Activated CD4-positive, alpha-beta T cell treated with anti-CD3 and anti-CD28 coated beads for 24 hours (primary cell): ENCODE data around the gene SGCD.

ENCODE experiments used
- DNase-seq, 2 donors: peaks; one replicate each; pipeline ENCODE4 v3.0.0-alpha.2; 2020; ENCODE audit warnings: low read depth in 2 of 2

SGCD gene

DNA sequence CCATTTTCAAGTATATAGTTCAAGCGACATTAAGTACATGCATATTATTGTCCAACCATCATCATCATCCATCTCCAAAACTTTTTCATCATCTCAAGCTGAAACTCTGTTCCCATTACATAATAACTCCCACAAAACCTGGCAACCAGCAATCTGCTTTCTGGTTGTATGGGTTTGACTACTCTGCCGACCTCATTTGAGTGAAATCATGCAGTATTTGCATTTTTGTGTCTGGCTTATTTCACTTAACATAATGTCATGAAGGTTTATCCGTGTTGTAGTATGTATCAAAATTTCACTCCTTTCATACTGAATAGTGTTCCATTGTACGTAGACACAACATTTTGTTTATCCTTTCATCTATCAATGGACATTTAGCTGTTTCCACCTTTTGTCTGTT is 74.8 kb downstream of the SGCD start:
- no peak for DNase-seq

DNA sequence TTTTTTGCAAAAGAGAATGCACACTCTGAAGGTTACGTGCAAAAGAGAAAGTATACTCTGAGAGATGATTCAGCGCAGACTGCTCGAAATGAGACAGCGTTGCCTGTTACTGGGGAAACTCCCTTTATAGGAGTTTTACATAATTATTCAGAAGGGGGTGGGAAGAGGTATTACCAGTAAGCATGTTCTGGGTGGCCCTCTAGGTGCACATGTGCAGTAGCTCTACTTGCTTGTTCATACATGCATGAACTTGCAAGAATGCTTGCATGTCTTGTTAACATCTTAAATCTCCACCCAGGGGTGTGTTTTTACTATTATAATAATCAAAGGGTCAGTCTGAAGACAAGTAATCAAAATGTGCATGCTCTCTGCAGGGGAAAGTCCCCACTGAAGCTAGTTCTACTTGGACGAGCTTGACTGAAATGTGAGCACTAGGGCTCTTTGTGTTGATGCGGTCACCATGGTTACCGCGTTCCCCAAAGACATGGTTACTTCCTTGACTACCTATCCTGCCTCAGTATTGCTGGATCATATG is 75.5 kb downstream of the SGCD start:
- peak; percentile 18 for DNase-seq

DNA sequence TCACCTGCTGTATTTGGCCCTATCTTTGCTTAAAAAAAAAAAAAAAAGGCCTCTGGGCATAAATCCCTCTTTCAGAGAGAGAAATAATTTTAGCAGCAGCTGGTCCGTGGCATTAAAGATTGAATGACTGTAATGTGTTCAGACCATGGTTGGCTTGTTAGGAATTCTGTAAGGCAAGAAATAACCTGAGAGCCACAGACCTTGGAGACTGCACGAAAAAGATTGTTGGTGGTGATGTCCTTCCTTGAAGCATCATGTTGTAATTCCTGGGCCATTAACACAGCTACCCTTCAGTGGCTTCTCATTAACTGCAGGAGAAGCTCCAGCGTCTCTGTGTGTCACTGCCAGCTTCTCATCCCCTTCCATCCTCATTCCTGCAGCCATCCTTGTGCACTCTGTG is 79.0 kb downstream of the SGCD start:
- no peak for DNase-seq

DNA sequence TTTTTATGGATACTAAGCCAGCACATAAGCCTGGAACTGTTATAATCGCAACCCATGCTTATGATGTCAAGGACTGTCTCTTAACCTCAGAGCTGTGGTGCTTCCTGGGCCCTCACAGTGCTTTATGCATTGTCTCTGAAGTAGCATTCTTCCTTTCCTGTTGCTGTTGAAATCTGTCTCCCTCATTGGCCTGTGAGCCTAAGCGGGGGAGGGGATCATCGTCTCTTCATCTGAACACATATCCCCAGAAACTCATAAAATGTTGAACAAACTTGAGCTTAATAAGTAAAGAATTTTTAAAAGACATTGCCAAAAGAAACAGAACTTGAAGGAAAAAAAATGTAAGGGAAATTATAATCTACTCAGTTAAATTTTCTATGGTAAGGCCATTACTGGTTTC is 80.3 kb downstream of the SGCD start:
- DNase-seq: no peak

DNA sequence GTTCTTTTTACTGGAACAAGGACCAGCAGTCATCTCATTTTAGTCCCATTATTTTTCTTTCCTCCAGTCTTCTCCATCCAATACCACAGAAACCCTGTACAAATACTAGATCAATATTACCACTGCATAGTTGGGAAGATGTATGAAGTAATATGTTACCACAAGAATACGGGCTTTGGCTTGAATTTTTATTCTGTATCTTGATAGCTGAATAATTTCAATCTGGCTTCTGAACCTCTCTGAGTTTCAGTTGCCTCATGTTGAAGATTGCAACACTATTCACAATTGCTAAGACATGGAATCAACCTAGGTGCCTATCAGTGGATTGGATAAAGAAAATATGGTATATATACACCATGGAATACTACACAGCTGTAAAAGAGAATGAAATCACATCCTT is 82.9 kb downstream of the SGCD start:
- DNase-seq: no peak

DNA sequence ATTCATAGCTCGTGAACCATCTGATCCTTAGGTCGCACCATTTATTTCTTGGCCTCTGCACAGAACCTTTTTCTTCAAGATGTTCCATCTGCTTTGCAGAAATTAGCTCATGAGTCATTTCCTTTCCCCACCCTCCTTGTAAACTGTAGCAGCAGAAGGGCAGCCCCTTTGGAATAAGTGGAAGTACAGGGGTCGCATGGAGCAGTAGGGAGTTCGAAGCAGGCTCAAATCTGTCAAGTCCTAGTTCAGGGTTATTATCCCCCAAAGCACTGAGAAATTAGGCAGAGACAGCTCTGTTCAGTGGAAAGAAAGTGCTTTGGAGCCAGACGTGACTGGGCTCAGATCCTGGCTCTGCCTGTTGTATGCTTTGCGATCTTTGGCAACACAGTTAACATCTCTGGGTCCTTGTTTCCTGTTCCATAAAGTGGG is 84.2 kb downstream of the SGCD start:
- no peak for DNase-seq

DNA sequence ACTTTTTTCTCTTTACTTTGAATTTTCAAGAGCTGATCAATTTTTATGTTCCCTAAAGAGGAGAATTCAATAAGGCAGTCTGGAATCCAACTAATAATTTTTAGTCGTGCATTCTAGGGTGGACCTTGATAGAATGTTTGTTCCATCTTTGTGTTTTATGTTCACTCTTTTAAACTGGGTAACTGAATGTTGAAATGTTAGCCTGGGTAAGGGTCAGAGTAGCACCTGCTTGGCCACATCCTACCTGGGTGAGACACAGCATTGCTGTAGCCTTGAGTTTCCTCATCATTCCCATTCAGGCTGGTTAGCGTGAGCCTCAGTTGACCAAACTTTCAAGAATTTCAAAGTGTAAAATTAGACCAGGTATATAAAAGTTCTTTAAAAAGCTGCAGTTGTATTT is 85.0 kb downstream of the SGCD start:
- DNase-seq: no peak

DNA sequence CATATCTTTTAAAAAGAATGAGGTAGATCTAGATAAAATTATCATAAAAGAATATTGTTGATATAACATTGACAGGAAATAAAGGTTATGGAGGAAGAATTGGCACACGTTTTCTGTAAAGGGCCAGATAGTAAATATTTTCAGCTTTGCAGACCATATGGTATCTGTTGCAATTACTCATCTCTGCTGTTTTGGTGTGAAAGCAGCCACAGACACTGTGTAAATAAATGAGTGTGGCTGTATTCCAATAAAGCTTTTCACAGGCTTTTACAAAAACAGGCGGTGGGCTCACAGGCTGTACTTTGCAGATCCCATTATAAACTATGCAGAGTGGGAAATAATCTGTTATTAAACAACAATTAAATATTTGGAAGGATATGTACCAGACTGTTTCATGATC is 87.4 kb downstream of the SGCD start:
- DNase-seq: no peak

DNA sequence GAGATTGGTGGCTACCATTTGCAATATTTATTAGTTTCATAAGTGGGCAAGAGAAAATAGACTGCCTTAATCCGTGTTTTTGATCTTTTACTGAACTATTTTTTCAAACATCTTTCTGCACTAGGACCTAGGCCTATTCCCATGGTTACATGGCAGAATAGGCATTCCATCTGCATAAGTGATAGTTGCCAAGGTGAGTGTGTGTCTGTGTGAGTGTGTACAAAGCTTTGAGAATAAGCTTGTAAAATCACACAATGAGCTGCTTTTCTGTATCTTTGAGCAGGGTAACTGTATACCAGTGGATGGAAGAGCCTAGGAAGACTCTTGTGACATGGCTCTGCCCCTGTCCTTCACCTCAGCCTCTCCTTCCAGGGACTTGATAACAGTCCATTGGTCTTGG is 92.7 kb downstream of the SGCD start:
- DNase-seq: no peak

DNA sequence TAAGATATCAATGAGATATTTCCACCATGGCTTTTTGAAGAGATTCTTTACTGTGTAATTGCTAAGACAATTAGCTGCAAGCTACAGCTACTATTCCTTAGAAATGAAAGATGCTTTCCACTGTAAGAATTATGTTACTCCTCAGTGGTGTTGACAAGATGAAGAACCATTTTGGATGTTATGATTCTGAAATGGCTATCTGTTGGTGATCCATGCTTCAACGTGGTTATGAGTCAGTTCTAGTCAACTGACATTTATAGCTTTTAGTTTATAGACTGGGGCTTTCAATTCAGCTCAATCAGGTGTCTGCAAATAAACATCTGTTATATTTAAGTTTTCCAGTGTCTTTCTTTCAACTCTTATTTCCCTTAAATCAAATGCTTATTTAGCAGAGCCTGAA is 93.7 kb downstream of the SGCD start:
- no peak for DNase-seq

DNA sequence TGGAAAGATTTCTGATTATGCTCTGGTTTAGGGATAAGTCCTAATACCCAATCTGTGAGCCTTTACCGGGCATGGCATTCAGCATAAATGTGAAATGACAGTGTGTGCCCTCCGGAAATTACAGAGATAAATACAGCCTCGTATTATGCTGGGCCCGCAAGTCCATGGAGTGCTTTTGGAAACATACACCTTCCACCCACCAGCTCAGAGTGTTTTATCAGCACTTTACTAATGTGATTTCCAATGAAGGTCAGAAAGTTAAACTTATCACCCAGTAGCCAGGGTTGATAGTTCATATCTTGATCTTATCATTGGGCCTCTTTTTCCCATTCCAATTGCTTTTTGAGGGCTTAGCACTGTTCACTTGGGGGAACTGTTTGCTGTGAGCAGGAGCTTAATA is 94.8 kb downstream of the SGCD start:
- DNase-seq: no peak

DNA sequence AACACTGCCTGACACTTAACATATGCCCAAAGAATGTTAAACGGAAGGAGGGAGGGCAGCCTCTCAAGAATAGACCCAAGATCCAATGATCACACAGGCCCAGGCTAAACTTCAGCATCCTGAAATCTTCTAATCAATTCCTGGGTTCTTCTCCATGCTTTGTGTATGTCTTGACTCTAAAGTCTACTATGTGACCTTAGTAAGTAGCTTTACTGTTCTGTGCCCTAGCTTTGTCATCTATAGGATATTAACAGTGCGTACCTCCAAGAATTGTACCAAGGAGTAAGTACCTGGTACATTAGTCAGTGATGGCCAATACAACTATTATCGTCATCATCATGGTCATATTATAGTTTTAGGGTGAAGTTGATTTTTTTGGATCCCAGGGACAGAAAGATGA is 96.6 kb downstream of the SGCD start:
- DNase-seq: no peak

DNA sequence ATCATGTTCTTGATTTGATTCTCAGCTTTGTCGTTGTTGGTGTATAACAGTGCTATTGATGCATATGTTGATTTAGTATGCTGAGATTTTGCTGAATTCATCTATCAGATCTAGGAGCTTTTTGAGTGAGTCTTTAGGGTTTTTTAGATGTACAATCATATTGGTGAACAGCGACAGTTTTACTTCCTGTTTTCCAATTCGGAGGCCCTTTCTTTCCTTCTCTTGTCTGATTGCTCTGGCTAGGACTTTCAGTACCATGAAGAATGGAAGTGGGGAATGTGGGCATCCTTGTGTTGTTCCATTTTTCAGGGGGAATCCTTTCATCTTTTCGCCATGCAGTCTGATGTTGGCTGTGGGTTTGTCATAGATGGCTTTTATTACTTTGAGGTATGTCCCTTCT is 100.4 kb downstream of the SGCD start:
- no peak for DNase-seq

DNA sequence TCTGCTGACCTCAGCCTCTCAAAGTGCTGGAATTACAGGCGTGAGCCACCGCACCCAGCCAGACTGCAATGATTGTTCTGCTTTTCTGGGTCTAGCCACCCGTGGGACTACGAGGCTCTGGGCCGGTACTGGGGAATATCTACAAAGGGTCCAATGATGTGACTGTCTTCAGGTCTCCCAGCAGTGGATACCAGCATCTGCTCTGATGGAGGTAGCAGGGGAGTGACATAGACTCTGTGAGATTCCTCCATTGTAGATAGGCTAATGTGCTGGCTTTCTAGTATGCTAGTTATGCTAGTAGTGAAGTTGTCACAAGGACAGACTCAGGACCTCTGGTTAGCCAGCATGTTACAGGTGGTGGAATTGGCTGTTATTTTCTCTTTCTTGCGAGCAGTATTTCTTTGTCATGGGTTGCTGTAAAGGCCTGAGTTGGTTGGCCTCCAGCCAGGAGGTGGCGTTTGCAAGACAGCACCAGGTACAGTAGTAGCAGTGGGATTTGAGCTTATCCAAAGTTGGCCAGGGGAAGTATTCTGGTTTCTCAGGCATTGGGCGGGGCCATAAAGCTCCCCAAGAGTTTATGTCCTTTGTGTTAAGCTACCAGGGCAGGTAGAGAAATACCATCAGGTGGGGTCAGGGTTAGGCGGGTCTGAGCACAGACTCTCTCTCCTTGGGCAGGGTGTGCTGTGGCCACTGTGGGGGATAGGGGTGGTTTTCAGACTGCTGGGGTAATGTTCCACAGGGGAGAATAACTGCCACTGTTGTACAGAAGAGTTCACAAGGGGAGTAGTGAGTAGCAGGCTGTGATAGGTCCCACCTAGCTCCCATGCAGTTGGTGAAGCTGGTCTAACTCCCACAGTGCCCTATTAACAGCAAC is 105.2 kb downstream of the SGCD start:
- no peak for DNase-seq

DNA sequence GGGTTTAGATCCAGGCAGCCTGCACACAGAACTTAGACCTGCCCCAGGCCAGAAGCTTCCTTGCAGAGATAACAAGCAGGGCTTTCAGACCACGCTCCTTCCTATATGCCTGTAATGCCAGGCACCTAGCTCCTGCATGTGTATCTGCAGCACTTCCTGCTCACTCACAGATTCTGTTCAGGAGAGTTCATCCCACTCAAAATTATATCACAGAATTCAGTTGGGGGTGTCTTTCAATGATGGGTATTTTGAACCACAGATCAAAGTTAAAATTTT is 105.8 kb downstream of the SGCD start:
- no peak for DNase-seq

DNA sequence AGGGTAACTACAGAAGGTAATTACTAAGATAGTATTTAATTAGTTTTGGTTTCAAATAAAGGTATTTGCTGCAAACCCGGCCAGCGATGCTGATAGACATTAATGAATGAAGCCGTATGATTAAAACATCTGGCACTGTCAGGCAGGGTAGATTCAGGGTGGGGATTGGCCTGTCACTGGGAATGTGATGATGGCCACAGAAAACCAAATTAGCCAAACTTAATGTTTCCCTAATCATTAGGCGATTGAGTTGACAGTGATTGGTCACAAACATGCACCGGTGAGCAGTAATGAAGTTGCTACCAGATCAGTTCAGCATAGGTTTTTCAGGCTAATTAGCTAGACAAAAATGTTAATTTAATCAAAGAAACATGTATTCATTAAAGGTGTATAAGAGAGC is 107.5 kb downstream of the SGCD start:
- no peak for DNase-seq

DNA sequence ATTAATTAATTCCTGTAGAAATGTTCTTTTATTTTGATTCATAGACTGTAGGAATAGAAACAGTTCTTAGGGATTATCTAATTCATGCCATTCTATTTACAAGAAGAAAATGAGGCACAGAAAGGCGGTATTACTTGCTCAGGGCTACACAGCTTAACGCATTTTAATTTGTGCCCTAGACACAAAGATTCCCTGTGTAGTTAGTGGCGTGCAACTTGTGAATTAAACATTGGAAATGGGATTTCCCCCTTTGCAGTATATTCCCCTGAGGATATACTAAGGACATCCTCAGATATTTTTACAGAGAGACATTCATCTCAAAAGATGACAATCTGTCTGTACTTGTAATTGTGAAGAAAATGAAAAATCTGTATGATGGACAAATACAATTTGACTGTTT is 108.1 kb downstream of the SGCD start:
- DNase-seq: no peak

DNA sequence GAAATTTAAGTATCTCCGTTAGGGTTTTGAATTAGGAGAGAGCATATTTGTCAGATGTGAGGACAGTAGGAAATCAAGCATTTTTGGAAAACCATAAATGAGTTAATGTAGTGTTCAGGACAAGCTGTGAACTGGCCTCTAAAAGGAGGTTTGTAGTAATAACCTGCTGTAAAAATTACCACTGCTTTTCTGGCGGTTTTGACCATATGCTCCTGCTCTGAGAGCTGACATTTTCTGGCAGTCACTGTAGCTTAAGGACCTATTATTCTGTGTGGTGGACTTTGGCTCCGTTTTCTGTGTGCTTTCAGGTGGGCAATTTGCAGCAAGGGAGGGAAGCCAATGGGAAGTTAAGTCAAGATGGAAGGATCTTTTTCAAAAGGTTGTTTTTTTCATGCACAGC is 111.1 kb downstream of the SGCD start:
- DNase-seq: no peak

DNA sequence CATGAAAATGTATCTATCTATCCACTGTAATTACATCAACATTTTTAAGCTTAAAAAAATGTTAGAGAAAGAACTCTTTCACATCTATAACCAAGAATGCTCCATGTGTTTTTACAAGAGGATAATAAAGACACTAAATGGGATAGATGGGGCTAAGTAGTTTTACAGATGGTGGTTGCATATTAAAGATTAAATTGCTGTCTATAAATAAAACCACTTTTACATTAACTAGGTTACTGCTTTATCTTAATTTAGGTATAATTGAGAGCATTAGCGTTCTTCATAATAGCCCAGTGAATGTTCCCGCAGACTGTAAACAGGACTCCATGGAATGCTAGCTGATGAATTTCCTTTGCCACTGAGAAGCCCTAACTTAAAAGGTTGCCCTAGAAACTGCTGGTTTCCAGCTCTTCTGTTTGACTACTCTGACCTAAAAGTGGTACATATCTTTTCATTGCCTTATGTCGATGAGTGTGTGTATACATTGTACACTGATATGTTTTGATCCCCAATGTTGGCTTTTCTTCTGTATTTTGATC is 117.9 kb downstream of the SGCD start:
- DNase-seq: no peak

DNA sequence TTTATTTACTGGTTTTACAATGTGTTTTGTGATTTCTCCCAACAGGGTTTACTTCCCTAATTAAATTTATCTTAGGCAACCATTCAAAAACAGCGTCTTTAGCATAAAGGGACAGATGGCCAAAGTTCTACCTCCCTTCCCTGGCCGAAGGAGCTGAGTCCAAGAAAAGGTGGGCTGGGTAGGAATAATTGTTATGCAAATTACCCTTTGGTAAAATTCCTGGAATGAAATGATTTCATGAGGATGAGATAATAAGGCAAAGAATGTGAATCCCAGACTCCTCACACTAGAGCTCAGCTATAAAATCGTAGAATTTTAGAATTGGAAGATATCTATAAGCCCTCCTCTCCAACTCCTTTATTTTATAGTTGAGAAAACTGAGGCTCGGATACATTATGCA is 119.6 kb downstream of the SGCD start:
- no peak for DNase-seq

DNA sequence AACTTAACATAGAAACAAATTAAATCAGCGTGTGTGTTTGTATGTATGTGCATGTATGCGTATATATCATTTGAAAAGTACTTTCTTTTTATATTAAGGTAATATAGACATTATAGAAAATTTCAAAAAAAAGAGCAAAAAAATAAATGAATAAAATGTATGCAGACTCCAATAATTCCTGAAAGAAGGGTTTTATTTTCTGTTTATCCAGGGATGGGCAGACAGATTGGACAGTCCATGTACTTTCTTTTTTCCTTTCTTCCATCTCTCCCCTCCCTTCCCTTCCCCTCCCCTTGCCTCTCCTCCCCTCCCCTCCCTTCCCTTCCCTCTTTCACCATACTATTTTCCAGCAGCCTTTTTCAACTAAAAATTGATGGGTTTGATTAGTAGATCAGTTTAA is 123.8 kb downstream of the SGCD start:
- no peak for DNase-seq

DNA sequence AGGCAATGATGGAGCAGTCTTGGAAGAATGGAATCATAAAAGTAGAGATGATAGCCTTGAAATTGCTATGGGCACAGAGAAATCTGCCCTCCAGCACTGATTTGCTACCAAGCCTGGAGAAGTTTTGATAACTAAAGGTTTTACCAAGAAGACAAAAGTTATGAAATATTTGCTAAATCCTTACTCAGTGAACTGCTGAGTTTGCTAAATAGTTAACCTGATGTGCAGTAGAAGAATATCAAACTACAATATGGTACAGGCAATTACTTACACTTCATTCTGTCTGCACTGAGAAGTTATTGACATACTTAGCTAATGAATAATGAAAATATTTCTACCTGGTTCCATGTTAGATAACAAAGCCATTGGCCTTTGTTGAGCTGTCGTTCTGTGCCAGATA is 124.5 kb downstream of the SGCD start:
- DNase-seq: no peak

DNA sequence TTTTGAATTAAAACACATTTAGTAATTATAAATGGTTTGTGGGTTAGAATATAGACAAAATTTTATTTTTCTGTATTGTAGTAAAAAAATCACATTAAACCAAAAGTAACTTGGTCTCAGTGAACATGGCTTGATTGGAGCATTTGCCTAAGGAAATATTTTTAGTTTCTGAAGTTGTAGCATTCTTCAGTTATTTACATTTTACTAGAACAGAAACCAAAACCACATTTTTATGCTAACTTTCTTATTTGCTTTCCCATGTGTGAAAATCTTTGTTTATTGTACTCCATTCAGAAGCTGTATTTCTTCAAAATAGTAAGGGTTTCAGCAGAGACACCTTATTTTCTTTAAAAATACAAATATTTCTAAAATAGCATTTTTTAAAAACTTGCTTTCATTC is 129.9 kb downstream of the SGCD start:
- DNase-seq: no peak
